Activated naive CD4-positive, alpha-beta T cell treated with anti-CD3 and anti-CD28 coated beads, Interleukin-2, amount 50 U/mL, for 16 hours (primary cell): ENCODE data around the gene CTAGE9.
"Not testable (repeated sequence)": the region's sequence is repeated elsewhere in the genome, so short reads cannot be mapped to it uniquely, and the experiment has no call there.

Source experiments
- DNase-seq: peaks from one replicate; pipeline ENCODE4 v3.0.0-alpha.2; 2020

Gene CTAGE9

DNA sequence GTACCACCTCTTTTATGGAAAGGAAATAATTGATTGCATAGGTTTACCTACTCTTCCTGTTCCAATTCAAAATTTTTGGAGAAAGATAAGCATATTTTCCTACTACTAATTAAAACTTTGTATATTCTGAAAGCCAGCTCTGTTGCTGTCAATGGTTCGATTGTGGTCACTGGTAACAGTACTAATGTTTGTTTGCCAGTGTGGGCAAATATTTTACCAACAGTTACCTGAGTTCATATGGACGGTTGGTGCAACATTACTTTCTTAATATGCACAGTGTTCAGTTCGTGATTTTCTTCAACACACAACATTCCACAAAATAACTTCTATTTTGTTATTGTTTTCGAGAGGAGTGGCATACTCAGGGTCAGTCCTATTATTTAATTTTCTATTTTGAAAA, 17.1 kb upstream of the CTAGE9 start:
- DNase-seq, result no peak

DNA sequence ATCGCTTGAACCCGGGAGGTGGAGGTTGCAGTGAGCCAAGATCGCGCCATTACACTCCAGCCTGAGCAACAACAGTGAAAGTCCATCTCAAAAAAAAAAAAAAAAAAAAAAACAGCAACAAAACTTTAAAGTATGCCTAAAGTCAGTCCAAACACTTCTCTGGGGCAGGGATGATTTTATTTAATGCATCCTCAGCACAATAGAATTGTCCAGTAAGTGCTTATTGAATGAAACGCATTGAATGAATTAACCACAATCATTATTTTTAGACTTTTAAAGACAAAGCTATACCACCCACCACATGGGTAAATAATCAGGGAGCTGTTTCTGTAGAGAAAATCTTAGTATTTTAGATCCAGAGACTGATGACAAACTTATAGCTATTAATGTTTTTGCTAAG, 16.6 kb upstream of the CTAGE9 start:
- DNase-seq, result no peak

DNA sequence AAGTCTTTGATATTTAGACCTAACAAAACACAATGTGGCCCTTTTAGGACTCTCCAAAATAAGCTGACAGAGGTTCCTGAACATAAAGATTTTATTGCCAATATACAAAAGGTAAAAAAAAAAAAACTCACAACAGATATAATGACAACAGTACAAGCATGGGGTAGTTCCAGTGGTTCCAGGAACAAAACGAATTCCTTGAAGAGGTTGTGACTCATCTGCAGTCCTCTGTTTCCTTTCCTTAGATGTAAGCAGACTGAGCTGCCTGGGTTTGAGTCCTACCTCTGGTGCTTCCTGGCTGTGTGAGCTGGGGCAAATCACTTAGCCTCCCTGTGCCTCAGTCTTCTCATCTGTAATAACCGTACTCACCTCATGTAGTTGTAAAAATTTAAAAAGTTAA, 13.3 kb upstream of the CTAGE9 start:
- DNase-seq, result no peak

DNA sequence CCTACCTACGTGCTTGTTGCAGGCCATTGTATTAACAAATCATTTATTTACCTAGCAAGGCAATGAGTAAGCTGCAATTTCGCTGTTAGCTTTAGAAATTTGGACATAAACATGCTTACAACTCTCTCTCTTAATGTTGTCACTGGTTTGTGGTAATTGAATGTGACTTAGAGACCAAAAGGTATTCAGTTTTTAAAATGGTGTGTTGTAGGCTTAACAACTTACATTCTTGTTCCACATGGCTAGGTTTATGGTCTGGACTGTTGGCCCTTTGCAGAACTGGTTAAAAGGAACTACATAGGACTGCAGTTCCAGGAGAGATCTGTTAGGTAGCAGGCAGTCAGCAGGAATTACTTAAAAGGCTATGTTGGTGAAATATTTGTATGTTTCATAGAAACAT, 10.3 kb upstream of the CTAGE9 start:
- no peak for DNase-seq

DNA sequence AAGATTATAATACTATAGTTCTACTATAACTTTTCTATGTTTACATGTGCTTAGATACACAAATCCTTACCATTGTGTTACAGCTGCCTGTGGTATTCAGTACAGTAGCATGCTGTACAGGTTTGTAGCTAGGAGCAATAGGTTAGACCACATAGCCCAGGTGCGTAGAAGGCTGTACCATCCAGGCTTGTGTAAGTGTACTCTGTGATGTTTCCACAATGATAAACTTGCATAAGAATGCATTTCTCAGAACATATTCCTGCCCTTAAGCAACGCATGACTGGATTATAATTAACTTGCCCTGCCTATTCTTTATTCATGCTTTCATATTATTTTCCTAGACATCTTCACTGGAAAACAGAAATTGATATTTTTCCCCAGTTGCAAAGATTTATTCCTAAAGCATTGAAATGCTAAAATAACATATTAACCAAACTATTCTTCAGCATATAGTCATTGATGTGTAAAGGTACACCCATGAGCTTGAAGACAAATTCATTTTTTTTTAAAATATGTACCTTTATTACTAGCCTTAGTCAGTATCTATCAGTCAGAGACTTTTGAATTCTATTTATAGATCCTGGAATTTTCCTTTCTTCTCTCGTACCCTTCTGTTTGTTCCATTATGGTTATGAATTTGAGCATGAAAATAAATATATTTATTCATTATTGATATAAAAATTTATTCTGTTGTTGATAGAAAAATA, 7.2 kb upstream of the CTAGE9 start:
- DNase-seq, result no peak

DNA sequence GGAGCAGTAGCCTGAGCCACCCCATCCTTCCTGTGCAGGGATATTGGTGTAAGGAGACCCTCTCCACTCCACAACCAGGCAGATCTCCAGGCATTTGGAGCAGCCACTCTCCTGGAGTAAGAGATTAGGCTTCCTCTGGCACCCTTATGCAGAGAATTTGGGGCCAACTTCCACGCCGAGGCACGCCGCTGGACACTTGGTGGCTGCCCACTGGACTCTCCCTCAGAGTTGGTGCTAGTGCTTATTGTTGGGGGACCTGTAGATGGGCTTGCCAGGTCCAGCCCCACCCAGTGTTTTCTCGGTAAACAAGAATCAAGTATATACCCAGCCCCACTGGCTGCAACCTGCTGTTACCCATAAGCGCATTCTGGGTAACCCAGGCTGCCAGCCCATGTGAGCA, 4.8 kb upstream of the CTAGE9 start:
- DNase-seq, result not testable (repeated sequence)

DNA sequence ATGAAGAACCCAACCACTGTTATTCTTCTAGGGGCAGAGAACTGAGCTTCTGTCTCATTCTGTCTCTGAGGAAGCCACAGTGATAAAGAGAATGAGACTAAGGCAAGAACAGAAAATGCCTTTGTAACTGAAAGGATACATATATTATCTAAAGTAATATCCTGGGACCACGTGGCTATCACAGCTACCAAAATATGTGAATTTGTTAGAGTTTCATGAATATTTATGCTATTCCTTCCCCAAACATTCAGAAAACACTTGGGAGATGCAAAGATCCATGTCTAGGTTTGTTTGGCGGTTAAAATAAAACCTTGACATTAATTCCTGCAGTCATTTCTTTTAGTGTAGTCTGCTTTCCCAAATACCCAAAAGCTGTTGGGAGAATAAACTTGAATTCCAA, 6.9 kb downstream of the CTAGE9 start:
- DNase-seq, result not testable (repeated sequence)

DNA sequence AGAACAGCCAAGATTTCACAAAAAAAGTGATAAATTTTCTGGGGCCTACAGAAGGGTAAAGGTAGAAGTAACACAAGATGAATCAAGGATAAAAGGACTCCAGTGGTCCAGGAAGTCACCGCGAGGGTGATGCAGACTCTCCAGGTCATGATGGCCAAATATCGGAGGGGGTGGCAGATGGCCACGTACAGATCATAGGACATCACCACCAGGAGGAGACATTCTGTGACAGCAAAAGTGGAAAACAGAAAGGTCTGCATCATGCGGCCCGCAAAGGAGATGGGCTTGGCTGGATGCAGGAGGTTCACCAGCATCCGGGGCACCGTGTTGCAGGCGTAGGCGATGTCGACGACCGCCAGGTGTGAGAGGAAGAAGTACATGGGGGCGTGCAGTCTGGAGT, 10.0 kb downstream of the CTAGE9 start:
- not testable (repeated sequence) for DNase-seq

DNA sequence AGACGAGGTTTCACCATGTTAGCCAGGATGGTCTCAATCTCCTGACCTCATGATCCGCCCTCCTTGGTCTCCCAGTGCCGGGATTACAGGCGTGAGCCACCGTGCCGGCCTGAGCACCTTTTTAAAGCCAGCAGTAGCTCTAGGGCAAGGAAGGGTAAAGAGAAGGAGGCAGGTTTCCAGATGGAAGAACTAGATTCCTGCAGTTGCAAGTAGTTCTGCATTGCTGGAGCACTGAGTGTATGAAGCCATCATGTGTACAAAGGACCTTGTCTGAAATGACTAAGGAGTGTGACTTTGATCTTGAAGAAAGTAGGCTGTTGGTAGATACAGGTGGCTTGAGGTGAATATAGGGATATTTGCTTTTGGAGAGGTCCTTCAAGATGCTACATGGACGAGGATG, 13.9 kb downstream of the CTAGE9 start:
- no peak for DNase-seq

DNA sequence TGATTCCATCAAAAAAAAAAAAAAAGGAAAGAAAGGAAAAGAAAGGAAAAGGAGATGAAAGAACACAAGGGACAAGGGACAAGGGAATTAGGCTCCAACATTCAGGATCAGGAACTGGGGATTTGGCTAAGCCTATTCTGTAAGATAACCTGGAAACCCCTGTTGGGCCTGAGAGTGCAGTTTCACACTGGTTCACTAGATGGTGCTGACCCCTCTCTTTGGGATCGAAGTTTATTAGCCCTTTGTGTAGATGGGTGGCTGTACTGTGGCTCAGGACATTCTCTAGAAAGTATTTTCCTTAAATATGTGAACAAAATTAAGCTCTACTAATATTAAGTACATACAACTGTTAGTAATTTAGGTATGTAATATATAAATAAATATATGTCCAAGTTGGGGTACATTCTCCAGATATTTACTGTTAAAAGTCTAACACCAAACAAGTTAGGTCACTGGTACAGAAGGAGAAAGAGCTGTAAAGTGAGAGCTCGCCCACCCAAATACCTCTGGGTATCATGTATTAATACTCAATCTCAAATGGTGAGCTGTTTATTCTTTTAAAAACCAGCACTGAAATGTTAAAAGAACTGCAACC, 15.9 kb downstream of the CTAGE9 start:
- no peak for DNase-seq

DNA sequence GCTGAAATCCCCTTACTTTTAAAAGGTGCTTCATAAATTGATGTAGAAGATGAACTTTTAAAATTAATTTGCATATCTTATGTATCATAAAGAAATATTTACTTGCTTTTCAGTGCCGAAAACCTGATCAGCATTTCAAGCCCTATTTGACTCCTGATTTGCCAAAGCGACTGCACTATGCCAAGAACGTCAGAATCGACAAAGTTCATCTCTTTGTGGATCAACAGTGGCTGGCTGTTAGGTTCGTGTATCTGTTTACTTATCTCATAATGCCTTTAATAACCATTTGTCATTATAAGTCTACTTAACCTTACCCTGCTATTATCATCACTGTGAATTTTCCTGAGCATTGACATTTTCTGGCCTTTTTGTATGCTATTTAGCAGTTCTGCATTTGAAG, 17.4 kb downstream of the CTAGE9 start:
- no peak for DNase-seq

DNA sequence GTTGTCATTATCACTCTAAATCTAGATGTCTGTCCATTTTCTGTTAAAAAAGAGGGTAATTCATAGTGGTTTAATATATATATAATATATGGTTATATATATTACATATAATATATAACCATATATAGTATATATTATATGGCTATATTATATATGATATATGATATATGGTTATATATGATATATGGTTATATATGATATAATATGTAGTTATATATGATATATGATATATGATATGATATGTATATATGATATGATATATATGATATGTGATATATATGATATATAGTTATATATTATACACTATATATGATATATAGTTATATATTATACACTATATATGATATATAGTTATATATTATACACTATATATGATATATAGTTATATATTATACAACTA, 18.2 kb downstream of the CTAGE9 start:
- DNase-seq, result no peak

DNA sequence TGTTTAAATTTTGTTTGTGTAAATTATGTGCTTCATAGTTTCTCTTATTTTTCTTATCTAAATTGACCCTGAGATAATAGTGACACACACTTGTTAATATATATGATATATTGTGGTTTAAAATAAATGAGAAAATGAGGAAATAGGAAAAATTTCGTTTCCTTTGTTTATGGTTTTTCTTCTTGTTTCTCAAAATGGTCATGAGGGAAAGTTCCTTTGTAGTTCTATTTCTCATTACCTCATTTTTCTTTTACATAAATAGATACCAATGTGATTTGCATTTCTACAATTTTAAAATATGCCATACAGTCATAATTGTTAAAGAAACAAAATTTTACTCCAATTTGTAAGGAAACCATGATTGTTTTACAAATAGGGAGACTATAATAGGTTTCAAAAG, 18.8 kb downstream of the CTAGE9 start:
- DNase-seq, result no peak

DNA sequence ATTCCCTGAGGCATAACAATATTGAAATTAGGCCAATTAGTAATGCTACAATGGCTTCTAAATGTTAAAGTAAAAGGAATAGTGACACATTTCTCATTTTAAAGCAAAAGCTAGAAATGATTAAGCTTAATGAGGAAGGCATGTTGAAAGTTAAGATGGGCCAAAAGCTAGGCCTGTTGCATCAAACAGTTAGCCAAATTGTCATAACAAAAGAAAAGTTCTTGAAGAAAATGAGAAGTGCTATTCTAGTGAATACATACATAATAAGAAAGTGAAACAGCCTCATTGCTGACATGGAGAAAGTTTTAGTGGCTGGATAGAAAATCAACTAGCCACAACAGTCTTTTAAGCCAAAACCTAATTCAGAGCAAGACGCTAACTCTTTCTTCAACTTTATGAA, 22.5 kb downstream of the CTAGE9 start:
- DNase-seq, result no peak

DNA sequence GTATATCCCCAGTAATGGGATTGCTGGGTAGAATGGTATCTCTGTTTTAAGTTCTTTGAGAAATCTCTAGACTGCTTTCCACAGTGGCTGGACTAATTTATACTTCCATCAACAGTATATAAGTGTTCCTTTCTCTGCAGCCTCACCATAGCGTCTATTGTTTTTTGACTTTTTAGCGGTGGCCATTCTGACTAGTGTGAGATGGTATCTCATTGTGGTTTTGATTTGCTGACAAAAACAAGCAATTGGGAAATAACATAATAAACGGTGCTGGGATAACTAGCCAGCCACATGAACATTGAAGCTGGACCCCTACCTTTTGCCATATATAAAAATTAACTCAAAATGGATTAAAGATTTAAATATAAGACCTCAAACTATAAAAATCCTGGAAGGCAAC, 23.8 kb downstream of the CTAGE9 start:
- no peak for DNase-seq

DNA sequence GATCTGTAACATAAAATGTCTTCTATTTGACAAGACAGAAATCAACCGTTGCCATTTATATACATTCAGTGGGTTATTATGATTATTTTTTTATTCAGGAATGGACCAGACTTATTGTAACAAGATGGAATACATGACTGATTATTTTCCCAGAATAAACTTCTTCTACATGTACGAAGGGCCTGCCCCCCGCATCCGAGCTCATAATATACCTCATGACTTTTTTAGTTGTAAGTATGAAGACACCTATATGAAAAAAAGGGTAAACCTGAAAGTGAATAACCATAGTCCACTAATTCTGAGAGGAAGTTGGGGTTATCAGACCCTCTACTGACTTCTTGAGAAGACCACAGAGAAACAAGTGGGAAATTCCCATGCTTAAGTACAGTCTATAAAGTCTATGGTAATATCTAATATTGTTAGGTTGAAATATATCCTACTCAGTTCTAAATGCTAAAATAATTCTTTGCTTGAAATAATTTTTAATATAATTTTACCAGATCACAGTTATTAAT, 25.5 kb downstream of the CTAGE9 start:
- DNase-seq, result no peak

DNA sequence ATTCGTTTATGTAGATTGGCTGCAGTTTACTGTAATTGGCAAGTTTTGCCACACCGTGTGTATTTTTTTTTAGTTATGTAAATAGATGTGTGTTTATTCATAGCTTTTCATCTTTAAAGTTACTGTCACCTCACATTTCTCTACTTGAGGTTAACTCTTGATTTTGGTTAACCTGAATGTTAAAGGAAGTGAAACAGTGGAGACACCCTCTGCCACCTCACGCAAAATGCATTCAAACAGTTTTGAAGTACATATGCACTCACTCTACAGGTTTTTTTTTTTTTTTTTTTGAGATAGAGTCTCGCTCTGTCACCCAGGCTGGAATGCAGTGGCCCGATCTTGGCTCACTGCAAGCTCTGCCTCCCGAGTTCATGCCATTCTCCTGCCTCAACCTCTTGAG, 27.3 kb downstream of the CTAGE9 start:
- DNase-seq, result no peak

DNA sequence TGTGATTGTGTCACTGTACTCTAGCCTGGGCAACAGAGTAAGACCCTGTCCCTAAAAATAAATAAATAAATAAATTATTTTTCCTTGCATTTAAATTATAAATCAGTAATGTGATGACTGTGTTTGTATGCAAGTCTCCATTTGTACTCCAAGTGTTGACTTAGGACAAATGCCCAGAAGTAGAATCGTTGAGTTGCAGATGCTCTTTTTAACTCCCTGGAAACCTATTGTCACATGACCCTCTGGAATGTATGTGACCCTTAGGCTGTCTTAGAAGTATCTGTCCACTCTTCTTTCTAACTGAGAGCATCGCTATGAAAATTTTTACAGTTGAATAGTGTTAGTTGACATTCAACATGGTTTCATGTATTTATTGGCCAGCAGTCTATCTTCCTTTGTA, 28.4 kb downstream of the CTAGE9 start:
- DNase-seq, result no peak

DNA sequence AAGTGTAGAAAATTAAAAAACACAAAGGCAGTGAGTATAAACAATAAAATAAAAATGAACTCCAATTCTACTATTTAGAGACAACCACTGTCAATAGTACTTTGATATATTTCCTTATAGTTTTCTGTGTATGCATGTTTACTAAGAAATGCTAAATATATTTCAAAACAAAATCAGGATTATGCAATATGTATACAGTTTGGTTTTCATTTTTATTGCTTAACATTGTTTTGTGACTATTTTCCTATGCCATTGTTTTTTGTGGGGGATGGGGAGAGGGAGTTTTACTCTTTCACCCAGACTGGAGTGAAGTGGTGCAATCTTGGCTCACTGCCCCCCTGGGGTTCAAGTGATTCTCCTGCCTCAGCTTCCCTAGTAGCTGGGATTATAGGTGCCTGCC, 29.2 kb downstream of the CTAGE9 start:
- no peak for DNase-seq

DNA sequence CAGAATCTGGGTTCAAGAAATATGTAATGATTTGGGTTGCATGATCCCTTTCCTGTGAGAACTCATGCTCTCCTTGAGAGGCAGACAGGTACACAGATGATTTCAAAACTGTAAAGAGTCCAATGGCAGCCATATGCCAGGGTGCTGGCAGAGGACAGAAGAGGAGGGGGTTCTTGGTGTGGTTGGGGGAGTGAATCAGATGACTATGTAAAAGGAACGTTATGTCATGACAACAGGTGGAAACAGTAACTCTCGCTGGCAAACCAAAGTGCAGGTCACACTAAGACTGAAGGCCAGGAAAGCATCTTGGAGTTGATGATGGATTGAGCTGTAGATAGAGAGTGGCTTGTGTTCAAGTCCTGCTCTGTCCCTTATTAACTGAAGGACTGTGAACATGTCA, 29.9 kb downstream of the CTAGE9 start:
- no peak for DNase-seq

DNA sequence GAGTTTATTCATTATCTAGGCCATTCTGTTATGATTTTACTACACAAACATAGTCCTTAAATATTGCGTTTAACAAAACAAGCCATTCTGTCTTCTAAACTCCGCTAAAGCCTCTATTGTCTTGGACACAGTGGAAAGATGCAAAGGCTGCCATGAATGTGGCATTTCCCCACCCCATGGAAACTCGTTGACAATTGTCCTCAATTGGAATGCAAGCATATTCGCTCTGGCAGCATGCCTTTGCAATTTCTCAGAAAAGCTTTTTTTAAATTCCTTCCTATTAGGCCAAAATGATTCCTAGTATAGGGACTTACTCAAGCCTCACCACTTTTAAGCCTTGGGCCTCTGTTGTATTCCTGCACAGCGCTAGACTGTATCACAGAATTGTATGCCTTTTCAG, 32.4 kb downstream of the CTAGE9 start:
- no peak for DNase-seq

DNA sequence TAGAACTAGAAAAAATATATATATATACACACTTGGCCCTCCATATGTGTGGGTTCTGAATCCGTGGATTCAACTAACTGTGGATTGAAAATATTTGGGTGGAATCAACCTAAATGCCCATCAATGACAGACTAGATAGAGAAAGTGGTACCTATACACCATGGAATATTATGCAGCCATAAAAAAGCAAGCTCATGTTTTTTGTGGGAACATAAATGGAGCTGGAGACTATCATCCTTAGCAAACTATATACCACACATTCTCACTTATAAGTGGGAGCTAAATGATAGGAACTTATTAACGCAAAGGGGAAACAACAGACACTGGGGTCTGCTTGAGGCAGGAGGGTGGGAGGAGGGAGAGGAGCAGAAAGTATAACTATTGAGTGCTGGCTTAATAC, 37.6 kb downstream of the CTAGE9 start:
- no peak for DNase-seq

DNA sequence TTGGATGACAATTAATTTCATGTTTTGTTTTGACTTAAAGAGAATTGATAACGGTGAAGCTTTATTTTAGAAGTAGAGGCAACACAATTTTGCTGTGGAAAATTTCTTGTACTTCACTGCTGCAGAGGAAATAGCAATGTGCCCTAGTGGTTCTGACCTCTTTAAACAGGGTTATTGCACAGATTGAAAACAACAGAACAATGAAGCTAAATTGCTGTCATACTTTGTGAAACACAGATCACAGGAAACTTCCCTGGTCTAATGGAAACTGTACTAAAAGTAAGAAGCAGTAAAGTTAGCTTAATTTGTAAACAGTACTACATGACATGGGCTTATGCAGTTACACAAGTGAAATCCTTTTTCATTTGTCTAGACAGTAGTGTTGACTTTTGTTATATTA, 40.9 kb downstream of the CTAGE9 start:
- no peak for DNase-seq

DNA sequence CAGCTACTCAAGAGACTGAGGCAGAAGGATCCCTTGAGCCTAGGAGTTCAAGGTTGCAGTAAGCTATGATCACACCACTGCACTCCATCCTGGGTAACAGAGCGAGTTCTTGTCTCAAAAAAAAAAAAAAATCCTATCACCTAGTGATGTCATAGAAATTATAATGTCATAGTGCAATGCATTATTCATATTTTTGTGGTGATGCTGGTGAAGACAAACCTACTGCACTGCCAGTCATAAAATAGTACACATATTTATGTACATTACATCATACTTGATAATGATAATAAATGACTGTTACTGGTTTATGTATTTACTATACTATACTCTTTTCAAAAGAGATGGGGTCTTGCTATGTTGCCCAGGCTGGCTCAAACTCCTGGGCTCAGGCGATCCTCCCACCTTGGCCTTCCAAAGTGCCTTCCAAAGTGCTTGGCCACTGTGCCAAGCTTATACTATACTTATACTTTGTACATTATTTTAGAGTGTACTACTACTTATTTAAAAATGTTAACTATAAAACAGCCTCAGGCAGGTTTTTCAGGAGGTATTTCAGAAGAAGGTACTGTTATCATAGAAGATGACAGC, 47.1 kb downstream of the CTAGE9 start:
- DNase-seq, result no peak

DNA sequence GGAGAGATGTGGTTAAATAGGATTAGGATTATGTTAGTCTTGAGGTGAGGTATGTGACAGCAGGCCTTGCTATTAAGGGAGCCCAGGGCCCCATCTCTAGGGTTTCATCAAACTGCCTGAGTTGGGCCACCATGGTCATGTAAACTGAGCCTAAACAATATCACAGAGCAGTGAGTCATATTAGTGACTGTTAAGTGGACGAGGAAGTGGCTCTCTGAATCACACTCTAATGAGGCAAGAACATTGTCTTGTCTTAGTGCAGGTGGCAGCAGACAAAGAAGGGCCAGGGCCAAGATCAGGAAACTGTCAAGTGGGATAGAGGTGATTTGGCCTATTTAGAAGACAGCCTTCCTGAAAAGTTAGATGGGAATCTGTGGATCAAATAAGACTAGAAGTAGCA, 50.6 kb downstream of the CTAGE9 start:
- DNase-seq, result no peak
